Measurements from ENCODE around the gene MROH2A. TPM values are rescaled to one million over a fixed set of nuclear protein-coding genes. Genes with fewer than 3 reads are reported as not detected.
"Not testable (repeated sequence)": the region's sequence is repeated elsewhere in the genome, so short reads cannot be mapped to it uniquely, and the experiment has no call there.

MROH2A gene
- total RNA-seq, 1 experiment from 2014 or later = 0.33 TPM

- intact Hi-C loops (cut with micrococcal nuclease; ENCODE audit: unreplicated experiment) = no loop called here
- H3K9me3 Mint-ChIP-seq (ENCODE audit: low read depth, unreplicated experiment) = peaks cover 19% of the 10 kb centered on the region
- TF ChIP-seq CTCF (IDR thresholded peaks at IDR 0.05; ENCODE audit: unreplicated experiment) = no peak
- BruUV-seq (replicated peaks) = no TSS peak
- no peaks in the 10 kb centered on the region for H3K27me3 Mint-ChIP-seq (ENCODE audit: unreplicated experiment)
- H3K4me1 Mint-ChIP-seq (ENCODE audit: low read depth, unreplicated experiment) = peaks cover 32% of the 10 kb centered on the region
- CTCF ChIA-PET = no interaction called here
- DNase-seq = no peak
- peak overlapping the region; percentile 13 for H3K27ac Mint-ChIP-seq (ENCODE audit: unreplicated experiment)
- H3K4me3 Mint-ChIP-seq (ENCODE audit: low read depth, unreplicated experiment) = no peak overlapping the region
- peaks cover 25% of the 10 kb centered on the region for H3K36me3 Mint-ChIP-seq (ENCODE audit: insufficient read depth, unreplicated experiment)
Measured at GRCh38 chr2:233747283-233747544, 30.9 kb upstream of the MROH2A start.

GRCh38 chr2:233750689-233751088, 27.4 kb upstream of the MROH2A start:
- CTCF ChIA-PET; H3K4me3 Mint-ChIP-seq (ENCODE audit: low read depth, unreplicated experiment); intact Hi-C loops (cut with micrococcal nuclease; ENCODE audit: unreplicated experiment); H3K27ac Mint-ChIP-seq (ENCODE audit: unreplicated experiment); DNase-seq; BruUV-seq (replicated peaks); H3K27me3 Mint-ChIP-seq (ENCODE audit: unreplicated experiment): not testable (repeated sequence)
- H3K4me1 Mint-ChIP-seq (ENCODE audit: low read depth, unreplicated experiment) = peaks cover 23% of the 10 kb centered on the region
- peaks cover 25% of the 10 kb centered on the region for H3K36me3 Mint-ChIP-seq (ENCODE audit: insufficient read depth, unreplicated experiment)
- peaks cover 19% of the 10 kb centered on the region for H3K9me3 Mint-ChIP-seq (ENCODE audit: low read depth, unreplicated experiment)

- CTCF ChIA-PET; H3K27ac Mint-ChIP-seq (ENCODE audit: unreplicated experiment); DNase-seq; H3K4me3 Mint-ChIP-seq (ENCODE audit: low read depth, unreplicated experiment); intact Hi-C loops (cut with micrococcal nuclease; ENCODE audit: unreplicated experiment); H3K27me3 Mint-ChIP-seq (ENCODE audit: unreplicated experiment); BruUV-seq (replicated peaks): not testable (repeated sequence)
- H3K36me3 Mint-ChIP-seq (ENCODE audit: insufficient read depth, unreplicated experiment) = peaks cover 24% of the 10 kb centered on the region
- peaks cover 19% of the 10 kb centered on the region for H3K9me3 Mint-ChIP-seq (ENCODE audit: low read depth, unreplicated experiment)
- peaks cover 19% of the 10 kb centered on the region for H3K4me1 Mint-ChIP-seq (ENCODE audit: low read depth, unreplicated experiment)
Measured at GRCh38 chr2:233751212-233752009, 26.7 kb upstream of the MROH2A start.

GRCh38 chr2:233754872-233755611, 23.1 kb upstream of the MROH2A start:
- Mint-ChIP-seq H3K27me3 (ENCODE audit: unreplicated experiment) (no peaks in the 10 kb centered on the region), H3K9me3 (ENCODE audit: low read depth, unreplicated experiment) (peaks cover 4% of the 10 kb centered on the region), H3K4me3 (ENCODE audit: low read depth, unreplicated experiment) (no peak overlapping the region), H3K27ac (ENCODE audit: unreplicated experiment) (no peak overlapping the region), H3K36me3 (ENCODE audit: insufficient read depth, unreplicated experiment) (peaks cover 22% of the 10 kb centered on the region), H3K4me1 (ENCODE audit: low read depth, unreplicated experiment) (peaks cover 44% of the 10 kb centered on the region)
- BruUV-seq (replicated peaks) = no TSS peak
- intact Hi-C loops (cut with micrococcal nuclease; ENCODE audit: unreplicated experiment) = no loop called here
- no peak for DNase-seq
- TF ChIP-seq CTCF (IDR thresholded peaks at IDR 0.05; ENCODE audit: unreplicated experiment) = no peak
- CTCF ChIA-PET = no interaction called here

- no TSS peak for BruUV-seq (replicated peaks)
- intact Hi-C loops (cut with micrococcal nuclease; ENCODE audit: unreplicated experiment) = no loop called here
- Mint-ChIP-seq H3K4me3 (ENCODE audit: low read depth, unreplicated experiment) (peak overlapping the region; percentile 1), H3K9me3 (ENCODE audit: low read depth, unreplicated experiment) (peaks cover 2% of the 10 kb centered on the region), H3K27me3 (ENCODE audit: unreplicated experiment) (no peaks in the 10 kb centered on the region), H3K36me3 (ENCODE audit: insufficient read depth, unreplicated experiment) (peaks cover 30% of the 10 kb centered on the region), H3K4me1 (ENCODE audit: low read depth, unreplicated experiment) (peaks cover 52% of the 10 kb centered on the region), H3K27ac (ENCODE audit: unreplicated experiment) (peak overlapping the region; percentile 8)
- no peak for TF ChIP-seq CTCF (IDR thresholded peaks at IDR 0.05; ENCODE audit: unreplicated experiment)
- CTCF ChIA-PET = no interaction called here
- peak; percentile 32 for DNase-seq
Measured at GRCh38 chr2:233756429-233757081, 21.6 kb upstream of the MROH2A start.
